HG03139 (cell line): ENCODE results near the gene HIRA.
"Not testable (repeated sequence)": the region's sequence is repeated elsewhere in the genome, so short reads cannot be mapped to it uniquely, and the experiment has no call there.

Experiments used
- ATAC-seq: cut with Tn5 transposase; IDR thresholded peaks from one replicate; pipeline ENCODE4 v1.9.1; 2021; ENCODE audit not compliant: unreplicated experiment

Gene HIRA

GRCh38 chr22:19336133-19337075, 95.1 kb downstream of the HIRA start:
- ATAC-seq: no peak

GRCh38 chr22:19331975-19332374, 99.6 kb downstream of the HIRA start:
- no peak for ATAC-seq

DNA sequence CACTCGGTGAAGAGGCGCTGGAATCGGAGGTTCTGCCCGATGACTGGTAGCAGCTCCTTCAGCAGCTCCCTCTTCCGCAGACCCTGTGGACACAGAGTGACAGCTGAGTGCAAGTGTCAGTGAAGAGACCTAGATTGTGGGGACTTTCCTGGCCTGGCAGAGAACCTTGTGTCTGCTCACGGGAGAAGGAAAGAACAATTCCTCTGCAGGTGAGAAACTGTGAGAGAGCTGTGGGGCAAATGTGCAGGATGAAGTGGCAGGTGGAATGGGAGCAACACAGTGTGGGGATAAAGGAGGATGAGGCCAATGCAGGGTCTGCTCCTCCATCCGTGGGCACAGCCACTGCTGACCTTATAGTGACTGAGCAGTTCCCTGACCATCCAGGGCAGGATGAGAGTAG, 100.1 kb downstream of the HIRA start:
- no peak for ATAC-seq

- no peak for ATAC-seq
These were observed 100.6 kb downstream of the HIRA start for GRCh38 chr22:19330865-19331418.

- not testable (repeated sequence) for ATAC-seq
These were observed 101.3 kb downstream of the HIRA start for GRCh38 chr22:19330205-19330604.

- ATAC-seq: no peak
These were observed 102.1 kb downstream of the HIRA start for GRCh38 chr22:19329454-19329853.

- no peak for ATAC-seq
These were observed 106.1 kb downstream of the HIRA start for GRCh38 chr22:19325296-19325948.

GRCh38 chr22:19323420-19323819, 108.1 kb downstream of the HIRA start:
- not testable (repeated sequence) for ATAC-seq

DNA sequence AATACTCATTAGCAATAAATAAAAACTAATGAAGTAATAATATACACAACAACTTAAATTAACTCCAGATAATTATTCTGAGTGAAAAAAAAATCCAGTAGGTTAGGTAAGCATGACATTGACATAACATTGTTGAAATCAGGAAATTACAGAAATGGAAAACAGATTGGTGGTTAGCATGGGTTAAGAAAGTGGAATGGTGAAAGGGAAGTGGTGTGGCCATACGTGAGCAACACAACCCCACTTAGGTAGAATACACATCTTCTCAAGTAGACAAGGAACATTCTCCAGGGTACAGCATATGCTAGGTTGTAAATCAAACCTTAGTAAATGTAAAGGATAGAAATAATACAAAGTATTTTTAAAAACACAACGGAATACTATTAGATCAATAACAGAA, 109.8 kb downstream of the HIRA start:
- ATAC-seq: no peak

DNA sequence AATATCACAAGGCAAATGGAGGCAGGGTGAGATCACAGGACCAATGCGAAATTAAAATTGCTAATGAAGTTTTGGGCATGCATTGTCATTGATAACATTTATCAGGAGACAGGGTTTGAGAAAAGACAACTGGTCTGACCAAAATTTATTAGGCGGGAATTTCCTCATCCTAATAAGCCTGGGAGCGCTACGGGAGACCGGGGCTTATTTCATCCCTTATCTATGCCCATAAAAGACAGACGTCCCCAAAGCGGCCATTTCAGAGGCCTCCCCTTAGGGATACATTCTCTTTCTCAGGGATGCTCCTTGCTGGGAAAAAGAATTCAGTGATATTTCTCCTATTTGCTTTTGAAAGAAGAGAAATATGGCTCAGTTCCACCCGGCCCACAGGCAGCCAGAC, 111.4 kb downstream of the HIRA start:
- not testable (repeated sequence) for ATAC-seq

GRCh38 chr22:19319281-19319680, 112.3 kb downstream of the HIRA start:
- ATAC-seq: no peak

- ATAC-seq: no peak
These were observed 113.7 kb downstream of the HIRA start for GRCh38 chr22:19317865-19318264.

DNA sequence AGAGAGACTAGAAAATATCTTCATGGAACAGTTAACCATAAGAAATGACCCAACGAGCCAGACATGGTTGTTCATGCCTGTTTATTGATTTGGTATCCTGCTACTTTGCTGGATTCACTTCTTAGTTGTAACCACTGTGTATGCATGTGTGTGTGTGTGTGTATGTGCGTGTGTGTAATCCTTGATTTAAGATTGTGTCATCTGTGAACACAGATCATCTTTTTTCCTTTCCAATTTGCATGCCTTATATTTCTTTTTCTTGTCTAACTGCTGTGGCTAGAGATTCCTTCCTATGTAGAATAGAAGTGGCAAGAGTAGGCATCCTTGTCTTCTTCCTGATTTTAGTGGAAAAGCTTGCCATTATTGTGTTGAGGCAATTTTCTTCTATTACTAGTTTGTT, 123.7 kb downstream of the HIRA start:
- ATAC-seq: no peak

GRCh38 chr22:19306535-19306934, 125.0 kb downstream of the HIRA start:
- ATAC-seq: not testable (repeated sequence)

DNA sequence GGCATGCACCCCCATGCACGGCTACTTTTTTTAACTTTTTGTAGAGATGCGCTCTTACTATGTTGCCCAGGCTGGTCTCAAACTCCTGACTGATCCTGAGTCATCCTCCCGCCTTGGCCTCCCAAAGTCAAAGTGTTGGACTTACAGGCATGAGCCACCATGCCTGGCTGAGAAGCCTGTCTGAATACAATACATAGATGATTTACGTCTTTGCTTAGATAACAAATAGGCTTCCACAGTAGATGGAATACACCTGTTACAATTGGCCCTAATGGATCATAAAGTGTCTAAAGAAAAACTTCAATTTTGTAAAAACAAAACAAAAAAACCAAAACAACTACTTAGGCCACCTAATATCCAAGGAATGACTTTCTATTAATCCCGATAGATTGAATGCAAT, 127.0 kb downstream of the HIRA start:
- ATAC-seq: no peak

DNA sequence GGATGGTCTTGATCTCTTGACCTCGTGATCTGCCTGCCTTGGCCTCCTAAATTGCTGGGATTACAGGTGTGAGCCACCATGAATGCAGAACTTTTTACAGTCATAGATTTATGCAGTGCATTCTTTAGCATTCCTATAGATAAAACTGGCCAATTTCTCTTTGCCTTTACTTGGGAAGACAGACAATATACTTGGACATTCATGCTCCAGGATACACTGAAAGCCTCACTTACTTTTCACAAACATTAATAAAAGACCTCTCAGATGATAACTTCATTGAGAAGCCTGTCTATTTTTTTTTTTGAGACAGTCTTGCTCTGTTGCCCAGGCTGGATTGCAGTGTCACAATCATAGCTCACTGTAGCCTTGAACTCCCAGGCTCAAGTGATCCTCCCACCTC, 127.7 kb downstream of the HIRA start:
- ATAC-seq: no peak

DNA sequence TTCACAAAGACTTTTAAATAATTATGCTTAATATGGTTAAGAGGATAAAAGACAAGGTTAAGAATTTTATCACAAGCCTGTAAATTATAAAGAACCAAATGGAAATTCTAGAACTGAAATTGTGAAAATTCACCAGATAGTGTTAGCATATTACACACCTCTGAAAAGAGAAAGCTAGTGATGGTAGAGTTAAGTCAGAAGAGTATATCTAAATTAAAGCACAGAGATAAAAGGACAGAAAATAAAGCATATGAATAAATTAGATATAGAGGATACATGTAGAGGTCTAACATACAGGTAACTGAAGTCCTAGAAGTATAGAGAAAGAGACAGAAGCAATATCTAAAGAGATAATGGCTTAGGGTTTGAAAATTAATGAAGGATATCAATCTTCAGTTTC, 135.8 kb downstream of the HIRA start:
- no peak for ATAC-seq

DNA sequence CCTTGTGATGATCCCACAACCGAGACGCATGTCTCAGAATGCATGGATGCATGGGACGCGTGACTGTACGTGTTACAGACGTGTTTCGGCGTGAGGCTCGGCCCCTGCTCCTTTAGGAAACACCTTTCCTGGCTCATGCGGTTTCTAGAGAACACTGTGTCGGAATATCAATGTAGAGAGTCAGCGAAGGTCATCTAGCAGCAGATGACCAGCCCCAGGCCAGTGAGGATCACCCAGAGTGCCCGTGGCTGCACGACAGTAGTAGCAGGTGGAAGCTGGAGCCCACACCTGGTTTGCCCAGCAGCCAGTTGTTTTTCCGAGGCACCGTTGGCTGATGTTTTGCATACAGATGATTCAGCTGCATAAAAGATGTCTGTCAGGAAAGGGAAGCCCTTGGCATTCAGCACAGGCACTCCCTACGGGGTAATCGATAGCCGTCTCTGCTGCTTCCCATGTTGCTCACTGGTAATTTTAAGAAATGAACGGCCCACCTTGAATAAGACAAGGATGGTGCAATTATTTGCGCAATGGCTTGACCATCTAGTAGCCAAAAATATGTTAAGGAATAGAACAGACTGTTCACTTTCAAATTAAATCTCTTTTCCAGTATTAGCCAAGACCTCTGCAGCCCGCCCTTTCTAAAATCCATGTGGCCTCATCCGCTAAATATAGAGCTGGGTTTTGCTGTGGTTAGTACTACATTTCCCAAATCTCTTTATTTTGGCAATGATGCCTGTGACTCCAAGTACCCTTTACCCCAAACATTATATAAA, 138.9 kb downstream of the HIRA start:
- ATAC-seq: no peak

DNA sequence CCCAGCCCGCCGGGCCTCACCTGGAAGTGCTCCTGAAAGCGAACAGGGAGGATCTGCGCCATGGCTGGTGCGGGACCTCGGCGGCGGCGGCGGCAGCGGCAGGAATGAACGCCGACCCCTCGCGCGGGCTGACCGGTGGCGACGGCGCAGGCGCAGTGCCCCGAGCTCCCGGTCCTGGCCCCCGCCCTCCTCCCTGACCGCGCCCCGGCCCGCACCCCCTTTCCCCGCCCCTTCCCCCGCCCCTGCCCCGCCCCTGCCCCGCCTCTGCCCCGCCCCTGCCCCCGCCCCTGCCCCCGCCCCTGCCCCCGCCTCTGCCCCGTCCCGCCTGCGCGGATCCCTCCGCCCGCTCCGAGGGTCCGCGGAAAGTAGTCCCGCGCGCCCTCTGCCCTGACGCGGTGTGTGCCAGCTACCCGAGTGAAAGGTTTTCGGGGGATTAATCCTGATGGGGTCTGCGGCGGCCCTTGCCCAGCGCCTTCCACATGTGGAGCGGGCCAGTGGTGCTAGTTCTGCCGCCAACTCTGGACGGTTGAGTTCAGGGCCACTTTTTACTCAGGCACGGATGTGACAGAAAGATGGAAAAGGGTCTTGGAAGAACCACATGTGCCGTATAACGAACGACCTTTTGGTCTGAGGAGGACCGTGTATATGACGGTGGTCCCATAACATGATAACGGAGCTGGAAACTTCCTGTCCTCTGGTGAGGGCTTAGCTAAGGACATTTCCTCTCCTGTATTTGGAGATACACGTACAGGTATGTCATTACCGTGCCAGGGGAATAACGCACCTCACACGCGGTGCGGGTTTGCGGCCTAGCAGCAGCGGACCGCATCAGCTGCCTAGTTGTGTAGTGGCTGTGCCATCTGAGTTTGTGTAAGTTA, 139.7 kb downstream of the HIRA start, which contains the start of gene CLTCL1:
Gene CLTCL1 (minus strand): TSS at position 140 of the 878 bp plus-strand sequence. CDS start 78 bp downstream, at position 62.
- ATAC-seq: peak; percentile 59

- ATAC-seq: peak; percentile 19
These were observed 140.3 kb downstream of the HIRA start for GRCh38 chr22:19291218-19291579.
